HepG2 (cell line): Measurements from ENCODE around the gene TMEM215. TPM values are rescaled to one million over a fixed set of nuclear protein-coding genes. Genes with fewer than 3 reads are reported as not detected.

Source experiments
- ATAC-seq: fragments of 200-7000 bp; cut with Tn5 transposase; 3 replicates; pipeline ENCODE4 v1.9.1; 2020; ENCODE audit warnings: mild to moderate bottlenecking, moderate library complexity
- BruUV-seq: library from RNA; stranded (reverse); fragments of 400-500 nt; replicated peaks from 2 replicates; lab custom pipeline; 2021; lab: Mats Ljungman, UMichigan
- CTCF ChIA-PET: fragments of 300-600 bp; formaldehyde crosslinking; extraction: SDS; loops from one replicate; lab custom pipeline; 2021; ENCODE audit warnings: low total read pairs, inconsistent platforms, low intra/inter-chr PET ratio; lab: Yijun Ruan, JAX
- POLR2A ChIA-PET: fragments of 350-600 bp; sonication (Branson Sonifier 250); formaldehyde crosslinking; loops from one replicate; lab custom pipeline; 2020; ENCODE audit warnings: antibody characterized with exemption, inconsistent platforms; lab: Yijun Ruan, JAX
- DNase-seq: peaks from one replicate; pipeline ENCODE4 v3.0.0-alpha.2; 2015; ENCODE audit warnings: low spot score
- FAIRE-seq: peaks from 3 replicates; lab custom pipeline; 2011; peaks lifted over from hg19 to GRCh38; lab: Jason Lieb, UNC
- H2AFZ ChIP-seq: one replicate; pipeline ENCODE4 v1.6.1; 2011; ENCODE audit warnings: low read length, inconsistent platforms
- H3K27ac ChIP-seq: fragments of 300-600 bp; 3 replicates; pipeline ENCODE4 v1.8.0; 2011; ENCODE audit warnings: mixed run types, mild to moderate bottlenecking, mixed read lengths, low read length, inconsistent platforms; ENCODE audit not compliant: insufficient read depth; ENCODE audit errors: extremely low read length
- H3K27me3 ChIP-seq, 2 experiments: fragments of 200-600 bp in 1 of 2; 2 replicates in 1 of 2; 3 replicates in 1 of 2; pipeline versions ENCODE4 v1.6.0 to v1.8.0; 2011; ENCODE audit warnings: low read length in 2 of 2, mild to moderate bottlenecking in 2 of 2, moderate library complexity in 2 of 2, inconsistent platforms in 1 of 2; ENCODE audit not compliant: insufficient read depth in 2 of 2, control insufficient read depth in 1 of 2
- H3K36me3 ChIP-seq, 2 experiments: fragments of 200-600 bp in 1 of 2; replicated peaks in 1 of 2; 2 replicates in 1 of 2; 3 replicates in 1 of 2; pipeline versions ENCODE4 v1.5.1 to v1.8.0; 2011; ENCODE audit warnings: low read length in 2 of 2, inconsistent platforms in 1 of 2; ENCODE audit not compliant: insufficient read depth in 2 of 2, control insufficient read depth in 1 of 2
- H3K4me1 ChIP-seq: 2 replicates; pipeline ENCODE4 v1.5.1; 2012; ENCODE audit warnings: low read length, inconsistent platforms; ENCODE audit not compliant: insufficient read depth
- H3K4me2 ChIP-seq: 2 replicates; pipeline ENCODE4 v1.6.0; 2011; ENCODE audit warnings: low read depth, low read length, inconsistent platforms
- H3K4me3 ChIP-seq, 3 experiments: fragments of 200-600 bp in 1 of 3; sonication (generic), shearing (Covaris generic) in 1 of 3; replicated peaks in 1 of 3; 2 replicates each; pipeline ENCODE4 v1.5.1; 2011 to 2016; ENCODE audit warnings: low read length in 3 of 3, inconsistent platforms in 2 of 3, low read depth in 2 of 3, mild to moderate bottlenecking in 2 of 3, control low read depth in 1 of 3, mixed read lengths in 1 of 3; ENCODE audit not compliant: insufficient read depth in 1 of 3
- H3K79me2 ChIP-seq: one replicate; pipeline ENCODE4 v1.6.1; 2011; ENCODE audit warnings: low read length, inconsistent platforms; ENCODE audit not compliant: insufficient read depth
- H3K9ac ChIP-seq: 2 replicates; pipeline ENCODE4 v1.6.0; 2011; ENCODE audit warnings: mild to moderate bottlenecking, low read depth, low read length, inconsistent platforms; ENCODE audit not compliant: insufficient read depth
- H3K9me3 ChIP-seq: 2 replicates; pipeline ENCODE4 v1.5.1; 2012; ENCODE audit warnings: mild to moderate bottlenecking, low read length
- H4K20me1 ChIP-seq: 2 replicates; pipeline ENCODE4 v1.6.0; 2011; ENCODE audit warnings: inconsistent platforms, mild to moderate bottlenecking, low read length, moderate library complexity; ENCODE audit not compliant: insufficient read depth
- MAFF ChIP-seq: IDR thresholded peaks from 2 replicates; pipeline ENCODE4 v1.6.1; 2011; ENCODE audit warnings: low read depth, low read length, improper control_type of control experiment
- MAFK ChIP-seq, 2 experiments: IDR thresholded peaks in 1 of 2; conservative IDR thresholded peaks in 1 of 2; 2 replicates each; pipeline ENCODE4 v1.6.1; 2011; ENCODE audit warnings: improper control_type of control experiment in 2 of 2, low read length in 2 of 2
- NR0B2 ChIP-seq: sonication (generic); formaldehyde crosslinking; IDR thresholded peaks from 2 replicates; pipeline ENCODE4 v1.4.0; 2020; ENCODE audit warnings: mild to moderate bottlenecking, missing genetic modification reagents
- PPARG ChIP-seq: conservative IDR thresholded peaks from 2 replicates; pipeline ENCODE4 v1.6.1; 2016; ENCODE audit warnings: missing biosample characterization, missing genetic modification reagents
- TP53 ChIP-seq: sonication (generic); formaldehyde crosslinking; conservative IDR thresholded peaks from 2 replicates; pipeline ENCODE4 v1.4.0; 2020; ENCODE audit warnings: missing genetic modification reagents
- ZNF589 ChIP-seq: sonication (generic); formaldehyde crosslinking; conservative IDR thresholded peaks from 2 replicates; pipeline ENCODE4 v1.8.0; 2022; ENCODE audit warnings: mild to moderate bottlenecking, moderate library complexity, missing genetic modification reagents
- ZNF607 ChIP-seq: sonication (generic); formaldehyde crosslinking; IDR thresholded peaks from 2 replicates; pipeline ENCODE4 v1.5.1; 2020; ENCODE audit warnings: missing genetic modification reagents, mild to moderate bottlenecking, borderline replicate concordance
- WGBS: methylation state at CpG from one replicate; pipeline ENCODE4 v1.1.6; 2017; ENCODE audit warnings: low lambda C conversion rate; 5-methylcytosine and 5-hydroxymethylcytosine counted together
- in situ Hi-C: cut with HindIII; loops from 2 replicates; pipeline ENCODE4 v1.10.0; 2017; ENCODE audit warnings: low pct_unique_long_range_greater_than_20kb; ENCODE audit not compliant: extremely low pct_ligation_motif_present
- intact Hi-C: fragments of 100-400 bp; cut with micrococcal nuclease; formaldehyde crosslinking; loops from one replicate; pipeline ENCODE4 v1.10.0; 2022; ENCODE audit not compliant: unreplicated experiment
- polyA plus RNA-seq, 8 experiments: library from polyadenylated mRNA; depleted of rRNA in 3 of 8; stranded (reverse) in 7 of 8; unstranded in 1 of 8; fragments of >200 nt; fragmentation: Illumina TruSeq in 4 of 8; extraction: Trizol in 4 of 8; gene quantifications; 2 replicates each; pipeline versions ENCODE4 v1.2.1 to v1.2.3, GENCODE V29; 2011 to 2016; ENCODE audit warnings: low read depth in 4 of 8, missing spikeins in 1 of 8, mixed read lengths in 1 of 8; ENCODE audit not compliant: insufficient read depth in 1 of 8
- total RNA-seq, 5 experiments: library from RNA; depleted of rRNA; stranded (reverse); fragments of >200 nt; fragmentation: Illumina TruSeq; extraction: Trizol; gene quantifications; 2 replicates each; pipeline ENCODE4 v1.2.3, GENCODE V29; 2016; ENCODE audit warnings: low read depth in 1 of 5

Gene TMEM215
- total and polyA plus RNA-seq, 2 of the 13 experiments (the other 11 are each of a cell fraction or from before 2014, with no cell fraction given) = not detected

GRCh38 chr9:32801530-32801929, 18.2 kb downstream of the TMEM215 start:
- no peak for FAIRE-seq
- Histone ChIP-seq H4K20me1 (no peaks in the 10 kb centered on the region), H3K4me3 (no peak overlapping the region), H3K4me2 (no peak overlapping the region), H3K27ac (no peak overlapping the region), H3K9ac (no peak overlapping the region), H3K9me3 (peaks cover 7% of the 10 kb centered on the region; the same call in 1 of the 2 replicates), H2AFZ (no peak overlapping the region), H3K4me1 (no peaks in the 10 kb centered on the region), H3K79me2 (no peaks in the 10 kb centered on the region), H3K27me3 (no peaks in the 10 kb centered on the region), H3K36me3 (no peaks in the 10 kb centered on the region)
- CTCF ChIA-PET = no interaction called here
- BruUV-seq = no TSS peak
- WGBS = 0% methylated on average over 1 of the region's 1 CpG
- no peak for DNase-seq
- in situ Hi-C loops (no loop called here), intact Hi-C loops (no loop called here)
- no peak for ATAC-seq
- TF ChIP-seq ZNF589 (CRISPR knock-in tag) = no peak
- TF ChIP-seq NR0B2 (CRISPR knock-in tag) = no peak
- no peak for TF ChIP-seq TP53 (CRISPR knock-in tag)
- POLR2A ChIA-PET = no interaction called here

- FAIRE-seq (no peak), DNase-seq (no peak), ATAC-seq (no peak)
- no peak overlapping the region for H2AFZ ChIP-seq
- ChIA-PET CTCF (no interaction called here), POLR2A (no interaction called here)
- no peaks in the 10 kb centered on the region for H3K27me3 ChIP-seq
- no peak overlapping the region for H3K9ac ChIP-seq
- 7% methylated on average over 1 of the region's 1 CpG for WGBS
- no peak overlapping the region for H3K27ac ChIP-seq
- intact Hi-C loops (no loop called here), in situ Hi-C loops (no loop called here)
- BruUV-seq = no TSS peak
- H4K20me1 ChIP-seq = no peaks in the 10 kb centered on the region
- no peak overlapping the region for H3K4me2 ChIP-seq
- H3K9me3 ChIP-seq = peaks cover 20% of the 10 kb centered on the region
- no peaks in the 10 kb centered on the region for H3K79me2 ChIP-seq
- H3K4me3 ChIP-seq = no peak overlapping the region
- no peak for TF ChIP-seq ZNF607 (CRISPR knock-in tag)
- TF ChIP-seq PPARG (CRISPR knock-in tag) = no peak
- TF ChIP-seq MAFK (conservative IDR thresholded peaks at IDR 0.05 in 1 of 2, IDR thresholded peaks at IDR 0.05 in 1 of 2; ENCODE audit: low read length in 2 of 2) = peak; percentile 46 to 71; a peak in 3 of 4 replicates
- TF ChIP-seq MAFF = peak; percentile 51
- H3K4me1 ChIP-seq = no peaks in the 10 kb centered on the region
- no peaks in the 10 kb centered on the region for H3K36me3 ChIP-seq
These were observed 23.9 kb downstream of the TMEM215 start for GRCh38 chr9:32807217-32807616.
